Stromal cell of bone marrow (primary cell): ENCODE data around the gene LRRTM4.
"Not testable (repeated sequence)": the region's sequence is repeated elsewhere in the genome, so short reads cannot be mapped to it uniquely, and the experiment has no call there.

Experiments used
- DNase-seq: peaks from one replicate; pipeline ENCODE4 v3.0.0-alpha.2; 2012; ENCODE audit warnings: low read depth

LRRTM4 gene

DNA sequence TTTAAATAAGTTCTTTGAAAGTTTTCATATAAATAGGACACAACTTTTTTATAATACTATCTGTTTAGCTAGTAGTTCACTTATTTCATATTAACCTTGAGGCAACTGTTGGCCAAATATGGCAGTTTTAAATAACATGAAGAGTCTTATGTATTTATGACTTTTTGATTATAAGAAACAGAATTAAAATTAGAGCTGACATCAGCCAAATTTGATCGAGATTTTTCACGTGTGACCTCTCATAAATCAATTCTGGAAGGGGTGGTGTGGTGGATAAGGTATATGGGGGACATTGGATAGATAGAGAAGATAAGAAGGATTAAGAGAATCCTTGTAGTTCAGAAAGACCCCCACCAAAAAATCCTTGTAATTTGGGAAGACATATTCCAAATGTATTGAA lies 776.6 kb downstream of the LRRTM4 start:
- no peak for DNase-seq

DNA sequence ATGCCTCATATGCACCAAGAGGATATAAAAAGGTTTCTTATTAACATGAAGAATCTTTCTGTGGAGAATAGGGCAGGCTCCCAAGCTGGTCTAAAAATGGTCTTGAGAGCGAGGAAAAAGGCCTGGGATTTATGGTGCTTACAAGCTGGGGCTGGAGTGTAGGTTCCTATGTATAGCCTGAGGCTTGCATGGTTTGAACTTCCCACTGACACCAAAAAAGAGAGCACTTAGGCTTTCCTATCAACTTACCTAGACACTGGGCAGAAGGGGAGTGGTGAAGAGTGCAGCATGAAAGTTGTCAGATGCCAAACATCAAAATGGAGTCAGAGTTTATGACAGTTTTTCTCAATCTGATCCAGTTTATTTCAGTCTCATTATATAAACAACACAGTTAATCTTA lies 784.6 kb downstream of the LRRTM4 start:
- DNase-seq = no peak

DNA sequence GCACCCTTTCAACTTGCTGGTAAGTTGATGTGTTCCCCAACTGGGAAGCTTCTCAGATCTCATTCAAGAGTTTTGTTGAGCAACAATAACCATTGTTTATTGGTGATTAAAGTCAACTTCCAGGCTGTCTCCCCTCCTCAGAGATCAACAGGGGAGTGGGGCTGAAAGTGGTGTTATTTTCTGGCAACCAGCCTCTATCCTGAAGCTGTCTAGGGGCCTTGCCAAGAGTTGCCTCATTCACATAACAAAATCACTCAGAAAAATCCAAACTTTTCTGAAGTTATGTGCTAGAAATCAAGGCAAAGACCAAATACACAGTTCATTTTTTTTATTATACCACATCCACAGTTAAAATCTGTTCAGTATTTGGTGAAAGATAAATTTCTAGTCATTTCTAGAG lies 788.4 kb downstream of the LRRTM4 start:
- DNase-seq = no peak

DNA sequence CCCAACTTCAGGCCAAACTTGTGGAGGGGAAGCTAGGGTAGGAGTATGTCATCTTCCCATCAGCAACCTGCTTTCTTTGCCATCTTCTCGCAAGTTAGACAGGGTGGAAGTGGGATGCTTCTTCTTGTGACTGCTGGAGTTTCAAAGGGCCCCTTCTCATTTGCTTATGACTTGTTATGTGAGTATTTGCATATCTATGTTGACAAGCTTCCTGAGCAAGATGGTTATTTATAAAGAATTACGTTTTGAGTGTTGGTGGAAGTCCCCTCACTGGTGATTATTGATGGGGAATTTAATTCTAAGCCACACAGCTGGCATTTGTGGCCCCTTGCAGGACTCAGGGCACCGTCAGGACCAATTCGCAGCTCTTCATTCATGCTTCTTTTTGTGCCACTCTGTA lies 791.0 kb downstream of the LRRTM4 start:
- no peak for DNase-seq

DNA sequence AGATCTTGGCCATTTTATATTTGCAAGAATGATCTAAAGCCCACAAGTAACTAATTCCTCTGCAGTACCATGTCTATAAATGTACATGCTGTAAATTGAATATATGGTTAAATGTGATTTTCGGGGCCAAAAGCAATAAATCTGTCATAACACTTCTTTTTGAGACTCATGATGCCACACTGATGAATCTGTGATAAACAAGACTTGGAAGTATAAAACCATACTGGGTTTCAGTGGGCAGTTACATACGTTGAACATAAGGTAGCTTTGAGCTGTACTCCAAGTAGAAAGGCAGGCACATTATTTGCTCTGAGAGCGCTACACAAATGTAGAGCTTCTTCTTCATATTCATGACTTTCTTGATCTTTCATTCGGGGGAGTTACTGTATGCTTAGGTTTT lies 792.2 kb downstream of the LRRTM4 start:
- no peak for DNase-seq

DNA sequence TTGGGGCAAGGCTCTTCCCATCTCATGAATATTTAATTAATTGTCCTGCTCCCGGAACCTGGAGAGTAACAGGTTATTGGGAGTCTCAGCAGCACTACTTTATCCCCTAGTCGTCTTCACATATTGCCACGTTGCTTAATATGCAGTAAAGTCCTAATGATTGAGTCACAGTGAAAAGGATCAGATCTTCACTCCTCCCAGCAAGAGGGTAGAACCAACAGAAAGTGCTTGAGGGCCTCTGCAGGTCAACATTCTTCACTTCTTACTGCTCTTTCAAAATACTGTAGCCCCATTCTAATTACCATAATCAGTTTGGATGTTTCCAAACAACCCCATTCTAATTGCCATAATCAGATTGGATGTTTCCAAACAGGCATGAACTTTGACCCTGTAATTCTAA lies 801.0 kb downstream of the LRRTM4 start:
- no peak for DNase-seq

DNA sequence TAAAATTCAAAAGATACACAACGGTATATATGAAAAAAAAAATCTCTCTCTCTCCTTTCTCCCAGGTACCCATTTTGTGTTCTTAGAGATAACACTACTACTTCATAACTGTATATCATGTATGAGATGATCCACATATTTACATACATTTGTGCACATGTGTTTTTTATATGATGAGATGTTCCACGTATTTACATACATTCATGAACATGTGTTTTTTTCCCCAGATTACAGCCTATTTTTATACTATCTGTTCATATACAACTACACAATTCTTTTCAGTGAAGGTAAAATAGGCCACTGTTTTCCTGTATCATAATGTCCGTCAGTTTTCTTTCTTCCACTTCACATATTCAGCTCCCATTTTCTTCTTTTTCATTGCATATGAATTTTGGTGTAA lies 808.9 kb downstream of the LRRTM4 start:
- no peak for DNase-seq

DNA sequence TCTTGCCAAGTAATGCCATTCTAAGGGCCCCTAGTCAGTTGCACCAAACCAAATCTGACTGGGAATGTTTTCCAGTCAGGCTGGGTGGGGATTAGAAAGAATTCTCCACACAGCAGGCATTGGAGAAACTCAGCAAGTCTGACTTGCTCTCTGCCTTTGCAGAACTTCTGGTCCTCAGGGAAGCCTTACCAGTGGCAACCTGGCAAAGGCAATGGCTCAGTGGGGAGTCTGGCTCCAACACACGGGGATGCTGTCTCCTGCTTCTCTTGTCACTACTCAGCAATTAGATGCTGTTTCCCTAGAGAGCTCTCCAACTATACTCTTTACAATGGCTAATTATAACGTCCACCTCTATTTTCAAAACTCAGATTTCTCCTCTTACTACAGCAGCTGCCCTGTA lies 810.7 kb downstream of the LRRTM4 start:
- no peak for DNase-seq

DNA sequence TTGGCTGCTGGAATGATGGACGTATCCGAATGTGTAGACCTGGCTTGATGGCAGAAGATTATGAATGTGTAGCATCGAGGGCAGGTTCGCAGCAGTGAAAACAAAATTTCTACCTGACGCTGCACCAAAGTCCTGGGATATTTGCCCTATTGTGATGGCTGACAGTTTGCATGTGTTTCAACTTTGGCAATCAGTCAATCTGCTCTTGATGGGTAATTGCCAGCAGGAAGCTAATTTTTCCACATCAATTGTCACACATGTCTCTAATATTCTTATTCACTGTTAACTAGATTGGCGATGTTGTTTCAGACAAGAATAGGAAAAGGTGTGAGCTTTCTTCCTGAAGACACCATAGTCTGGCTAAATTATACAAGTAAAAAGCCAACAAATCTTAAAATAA lies 821.3 kb downstream of the LRRTM4 start:
- DNase-seq = no peak

DNA sequence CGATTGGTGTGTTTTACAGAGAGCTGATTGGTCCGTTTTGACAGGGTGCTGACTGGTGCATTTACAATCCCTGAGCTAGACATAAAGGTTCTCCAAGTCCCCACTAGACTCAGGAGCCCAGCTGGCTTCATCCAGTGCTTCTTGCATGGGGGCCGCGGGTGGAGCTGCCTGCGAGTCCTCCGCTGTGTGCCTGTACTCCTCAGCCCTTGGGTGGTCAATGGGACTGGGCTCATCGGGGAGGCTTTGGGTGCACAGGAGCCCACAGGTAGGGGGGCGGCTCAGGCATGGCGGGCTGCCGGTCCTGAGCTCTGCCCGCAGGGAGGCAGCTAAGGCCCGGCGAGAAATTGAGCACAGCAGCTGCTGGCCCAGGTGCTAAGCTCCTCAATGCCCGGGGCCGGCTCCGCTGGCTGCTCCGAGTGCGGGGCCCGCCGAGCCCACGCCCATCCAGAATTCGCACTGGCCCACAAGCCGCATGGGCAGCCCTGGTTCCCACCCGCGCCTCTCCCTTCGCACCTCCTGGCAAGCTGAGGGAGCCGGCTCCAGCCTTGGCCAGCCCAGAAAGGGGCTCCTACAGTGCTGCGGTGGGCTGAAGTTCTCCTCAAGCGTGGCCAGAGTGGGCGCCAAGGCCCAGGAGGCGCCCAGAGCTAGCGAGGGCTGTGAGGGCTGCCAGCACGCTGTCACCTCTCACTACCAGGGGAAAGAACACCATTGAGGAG lies 824.0 kb downstream of the LRRTM4 start:
- DNase-seq = not testable (repeated sequence)
